HG03280 (cell line): ENCODE results near the gene BMPR1A.

Experiments
- ATAC-seq: cut with Tn5 transposase; IDR thresholded peaks from one replicate; pipeline ENCODE4 v1.9.1; 2021; ENCODE audit warnings: mild to moderate bottlenecking, moderate library complexity; ENCODE audit not compliant: unreplicated experiment

BMPR1A gene

GRCh38 chr10:86799188-86799845 lies 42.9 kb downstream of the BMPR1A start:
- ATAC-seq = no peak

DNA sequence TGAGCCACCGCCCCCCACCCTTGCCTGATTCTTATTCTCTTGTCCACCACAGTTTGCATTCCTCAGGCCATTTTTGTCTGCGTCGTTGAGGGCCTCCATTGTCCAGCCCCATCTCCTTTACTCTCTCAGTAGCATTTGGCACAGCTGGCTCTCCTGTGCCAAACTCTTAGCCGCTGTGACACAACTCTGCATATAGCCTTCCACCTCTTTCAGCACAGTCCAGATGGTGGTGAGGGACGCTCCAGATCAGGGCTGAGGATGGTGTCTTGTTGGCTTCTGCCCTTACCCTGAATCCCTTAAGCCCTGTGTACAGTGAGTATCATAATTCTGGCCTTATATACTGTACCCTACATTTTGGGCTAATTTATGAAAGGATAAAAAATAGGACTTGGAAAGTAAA lies 45.6 kb downstream of the BMPR1A start:
- ATAC-seq = no peak

- ATAC-seq = no peak
These were observed 46.2 kb downstream of the BMPR1A start for GRCh38 chr10:86802473-86803108.

DNA sequence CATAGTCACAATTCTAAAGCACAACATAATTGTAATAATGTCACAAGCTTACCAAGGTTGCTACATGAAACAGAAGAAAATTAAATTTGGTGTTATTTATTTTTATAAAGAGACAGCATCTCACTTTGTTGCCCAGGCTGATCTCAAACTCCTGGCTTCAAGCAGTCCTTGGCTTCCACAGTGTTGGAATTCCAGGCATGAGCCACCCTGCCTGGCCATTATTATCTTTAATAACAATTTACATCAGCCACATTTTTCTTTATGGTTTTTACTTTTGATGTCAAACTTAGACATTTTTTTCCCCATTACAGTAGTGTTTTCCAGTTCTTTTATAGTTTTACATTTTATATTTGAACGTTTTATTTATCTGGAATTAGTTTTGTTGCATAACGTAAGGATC lies 46.7 kb downstream of the BMPR1A start:
- no peak for ATAC-seq

DNA sequence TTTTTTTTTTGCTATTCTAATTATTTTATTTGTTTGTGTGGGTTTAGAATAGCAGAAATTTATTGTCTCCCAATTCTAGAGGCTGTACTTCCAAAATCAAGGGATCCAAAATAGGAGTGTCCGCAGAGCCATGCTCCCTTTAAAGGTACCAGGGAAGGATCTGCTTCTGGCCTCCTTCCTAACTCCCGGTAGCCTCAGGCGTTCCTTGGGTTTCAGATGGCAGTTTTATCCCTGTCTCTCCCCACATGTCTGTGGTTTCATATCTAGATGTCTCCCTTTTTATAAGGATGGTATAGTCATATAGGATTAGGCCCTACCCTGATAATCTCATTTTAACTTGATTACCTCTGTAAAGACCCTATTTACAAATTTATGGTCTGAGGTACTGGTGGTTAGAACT lies 48.4 kb downstream of the BMPR1A start:
- no peak for ATAC-seq

GRCh38 chr10:86813101-86813500 lies 56.7 kb downstream of the BMPR1A start:
- ATAC-seq = no peak

DNA sequence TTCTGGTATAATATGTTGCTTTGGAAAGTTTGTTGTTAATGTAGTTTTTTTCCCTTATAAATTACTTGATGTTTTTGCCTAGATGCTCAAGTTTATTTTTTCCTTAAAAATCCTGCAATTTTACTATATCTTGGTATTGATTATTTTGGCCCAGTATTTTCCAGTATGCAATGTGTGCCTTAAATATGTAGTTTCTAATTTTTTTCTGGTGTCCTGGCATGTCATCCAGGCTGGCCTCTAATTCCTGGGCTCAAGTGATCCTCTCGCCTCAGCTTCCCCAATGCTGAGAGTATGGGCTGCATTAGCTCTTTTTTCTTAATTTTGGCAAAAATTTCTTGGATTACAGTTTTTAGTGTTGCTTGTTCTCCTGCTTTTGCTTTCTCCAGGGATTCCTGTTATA lies 57.6 kb downstream of the BMPR1A start:
- ATAC-seq = no peak

DNA sequence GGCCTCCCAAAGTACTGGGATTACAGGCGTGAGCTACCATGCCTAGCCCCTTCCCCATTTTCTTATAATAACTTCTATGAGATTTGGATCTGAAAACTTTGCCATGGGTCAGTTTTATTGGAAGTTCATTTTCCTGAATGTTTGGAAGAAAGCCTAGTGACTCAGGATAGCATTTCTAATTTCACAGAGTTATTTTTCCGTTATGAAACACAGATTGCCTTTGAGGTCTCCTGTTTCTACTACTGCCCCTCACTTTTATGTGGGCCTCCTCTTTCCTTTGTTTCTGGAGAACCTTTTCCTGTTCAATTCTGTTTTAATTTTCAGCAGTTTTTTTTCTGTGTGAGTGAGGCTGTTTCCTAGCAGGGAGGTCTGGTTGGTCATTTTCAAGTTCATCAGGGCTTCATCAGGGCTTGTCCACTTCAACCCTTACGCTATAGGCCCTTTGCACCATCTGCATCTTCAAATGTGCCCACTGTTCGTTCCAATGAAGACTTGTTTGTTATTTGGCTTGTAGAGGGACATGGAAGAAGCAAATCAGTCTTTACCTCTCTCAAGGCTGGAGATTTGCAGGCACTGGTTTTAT lies 58.7 kb downstream of the BMPR1A start:
- no peak for ATAC-seq

DNA sequence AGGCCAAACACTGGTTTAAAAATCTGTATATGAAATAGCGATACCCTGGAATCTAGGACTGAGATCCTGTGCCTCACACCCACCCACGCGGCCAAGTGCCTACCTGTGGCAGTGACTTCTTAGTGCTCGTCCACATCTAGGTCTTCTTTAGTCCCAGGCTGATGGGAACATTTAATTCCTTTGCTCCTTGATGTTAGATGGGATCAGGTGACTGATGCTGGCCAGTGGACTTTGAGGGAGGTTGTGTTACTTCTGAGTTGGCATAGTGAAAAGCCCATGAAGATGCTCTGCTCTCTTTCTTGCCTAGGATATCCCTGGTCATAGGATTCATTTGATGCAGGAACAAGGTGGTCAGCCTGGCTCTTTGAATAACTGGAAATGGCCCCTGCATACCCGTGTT lies 59.2 kb downstream of the BMPR1A start:
- ATAC-seq = no peak

DNA sequence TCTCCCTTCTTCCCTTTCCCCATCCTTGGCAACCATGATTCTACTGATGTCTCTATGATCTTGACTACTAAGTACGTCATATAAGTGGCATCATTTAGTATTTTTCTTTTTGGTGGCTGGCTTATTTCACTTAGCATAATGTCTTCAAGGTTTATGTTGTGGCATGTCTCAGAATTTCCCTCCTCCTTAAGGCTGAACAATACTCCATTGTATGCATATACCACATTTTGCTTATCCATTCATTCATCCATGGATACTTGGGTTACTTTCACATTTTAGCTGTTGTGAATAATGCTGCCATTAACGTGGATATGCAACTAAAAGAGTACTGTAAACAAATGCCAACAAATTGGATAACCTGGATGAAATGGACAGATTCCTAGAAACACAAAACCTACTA lies 60.8 kb downstream of the BMPR1A start:
- no peak for ATAC-seq

GRCh38 chr10:86819567-86819966 lies 63.1 kb downstream of the BMPR1A start:
- no peak for ATAC-seq

GRCh38 chr10:86820509-86820908 lies 64.1 kb downstream of the BMPR1A start:
- no peak for ATAC-seq

DNA sequence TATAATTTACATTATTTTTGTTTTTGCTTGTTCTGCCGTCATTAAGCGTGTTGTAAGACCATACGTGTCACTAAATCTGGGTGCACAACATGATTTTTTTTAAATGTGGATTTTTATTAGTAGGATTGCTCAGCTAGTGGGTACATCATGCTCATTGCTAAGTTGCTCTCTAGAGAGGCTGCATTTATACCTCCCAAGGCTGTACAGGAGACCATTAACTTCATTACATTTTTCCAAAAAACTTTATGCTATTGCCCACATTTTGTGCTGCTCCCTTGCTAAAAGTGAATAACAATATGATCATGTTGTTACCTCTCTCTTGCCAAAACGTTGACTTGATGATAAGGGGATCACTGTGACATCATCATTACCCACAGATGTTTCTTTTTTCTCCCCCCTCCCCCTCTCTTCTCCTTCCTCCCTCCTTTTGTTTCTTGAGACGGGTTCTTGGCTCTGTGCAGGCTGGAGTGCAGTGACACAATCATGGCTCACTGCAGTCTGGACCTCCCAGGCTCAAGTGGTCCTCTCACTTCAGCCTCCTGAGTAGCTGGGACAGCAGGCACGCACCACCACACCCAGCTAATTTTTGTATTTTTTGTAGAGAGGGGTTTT lies 65.1 kb downstream of the BMPR1A start:
- ATAC-seq = no peak

- no peak for ATAC-seq
These were observed 67.1 kb downstream of the BMPR1A start for GRCh38 chr10:86823565-86823964.

GRCh38 chr10:86824151-86824550 lies 67.7 kb downstream of the BMPR1A start:
- ATAC-seq = no peak

DNA sequence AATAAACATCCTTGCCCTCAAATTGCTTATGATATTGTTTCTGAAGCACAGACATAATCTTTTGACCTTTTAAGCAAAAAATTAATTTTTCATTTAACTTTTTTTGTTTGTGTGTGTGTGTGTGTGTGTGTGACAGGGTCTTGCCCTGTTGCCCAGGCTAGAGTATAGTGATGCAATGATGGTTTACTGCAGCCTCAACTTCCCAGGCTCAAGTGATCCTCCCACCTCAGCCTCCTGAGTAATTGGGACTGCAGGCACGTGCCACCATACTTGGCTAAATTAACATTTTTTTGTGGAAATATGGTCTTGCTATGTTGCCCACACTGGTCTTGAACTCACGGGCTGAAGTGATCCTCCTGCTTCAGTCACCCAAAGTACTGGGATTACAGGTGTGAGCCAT lies 68.9 kb downstream of the BMPR1A start:
- no peak for ATAC-seq

DNA sequence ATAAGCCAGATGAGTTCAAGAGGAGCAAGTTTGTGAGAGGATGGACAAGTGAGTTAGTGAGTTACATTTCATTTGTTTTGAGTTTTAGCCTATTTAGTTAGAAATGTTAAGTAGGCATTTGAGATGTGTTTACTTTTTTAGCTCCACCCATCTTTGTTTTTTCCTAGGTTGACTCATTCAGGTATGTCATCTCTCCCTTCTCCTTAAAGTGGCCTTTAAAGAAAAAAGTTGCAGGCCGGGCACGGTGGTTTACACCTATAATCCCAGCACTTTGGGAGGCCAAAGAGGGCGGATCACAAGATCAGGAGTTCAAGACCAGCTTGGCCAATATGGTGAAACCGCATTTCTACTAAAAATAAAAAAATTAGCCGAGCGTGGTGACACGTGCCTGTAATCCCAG lies 71.2 kb downstream of the BMPR1A start:
- no peak for ATAC-seq

DNA sequence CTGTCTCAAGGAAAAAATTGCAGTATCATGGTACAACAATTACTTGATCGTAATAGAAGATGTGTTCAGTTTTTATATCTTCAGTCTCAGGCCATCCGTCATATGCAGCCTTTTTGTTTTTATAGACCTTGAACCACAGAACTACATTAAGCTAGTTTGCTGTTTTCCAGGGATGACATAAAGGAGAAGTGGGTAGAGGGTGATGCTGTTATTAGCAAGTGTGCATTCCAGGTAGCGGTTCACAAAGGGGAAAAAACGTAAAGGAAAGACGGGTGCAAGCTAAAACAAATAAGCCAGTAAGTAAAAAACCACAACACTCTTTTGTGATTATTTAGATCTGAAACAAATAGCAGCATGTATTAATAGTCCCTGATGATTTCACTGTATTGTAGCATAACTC lies 71.7 kb downstream of the BMPR1A start:
- no peak for ATAC-seq

DNA sequence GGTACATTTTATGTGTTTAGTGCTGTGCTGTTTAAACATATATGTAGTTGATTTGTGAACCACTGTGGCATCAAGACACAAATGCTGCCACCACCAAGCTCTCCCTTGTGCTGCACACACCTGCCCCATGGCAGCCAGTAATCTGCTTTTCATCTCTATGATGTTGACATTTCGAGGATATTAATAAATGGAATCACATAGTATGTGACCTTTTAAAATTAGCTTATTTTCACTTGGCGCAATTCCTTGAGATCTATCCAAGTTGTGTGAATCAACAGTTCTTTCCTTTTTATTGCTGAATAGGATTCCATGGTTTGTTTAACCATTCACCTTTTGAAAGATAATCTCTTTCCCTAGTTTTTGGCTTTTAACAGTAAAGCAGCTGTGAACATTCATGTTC lies 73.1 kb downstream of the BMPR1A start:
- no peak for ATAC-seq

DNA sequence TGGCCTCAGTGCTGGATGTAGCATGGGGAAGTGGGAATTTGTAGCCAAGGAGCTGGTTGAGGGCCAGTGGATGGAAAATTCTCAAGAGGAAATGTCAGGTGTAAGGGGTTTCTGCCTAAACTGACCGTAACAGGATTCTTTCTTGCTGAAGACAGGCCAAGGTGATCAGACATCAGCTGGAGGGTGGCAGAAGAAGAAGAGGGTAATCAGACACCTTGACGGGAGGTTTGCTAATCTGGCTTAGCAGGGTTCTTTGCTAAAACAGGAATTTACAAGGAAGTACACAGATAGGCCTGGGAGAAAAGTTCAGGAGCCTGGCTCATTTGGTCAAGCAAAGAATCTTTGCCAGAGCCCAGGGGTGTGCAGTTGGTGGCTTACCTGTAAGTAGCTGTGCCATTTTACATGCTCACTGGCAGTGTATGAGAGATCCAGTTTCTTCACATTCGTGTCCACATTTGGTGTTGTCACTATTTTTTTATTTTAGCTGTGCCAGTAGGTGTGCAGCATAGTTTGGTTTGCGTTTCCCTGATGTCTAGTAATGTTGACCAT lies 73.7 kb downstream of the BMPR1A start:
- ATAC-seq = no peak

- ATAC-seq = no peak
These were observed 77.5 kb downstream of the BMPR1A start for GRCh38 chr10:86833969-86834368.

DNA sequence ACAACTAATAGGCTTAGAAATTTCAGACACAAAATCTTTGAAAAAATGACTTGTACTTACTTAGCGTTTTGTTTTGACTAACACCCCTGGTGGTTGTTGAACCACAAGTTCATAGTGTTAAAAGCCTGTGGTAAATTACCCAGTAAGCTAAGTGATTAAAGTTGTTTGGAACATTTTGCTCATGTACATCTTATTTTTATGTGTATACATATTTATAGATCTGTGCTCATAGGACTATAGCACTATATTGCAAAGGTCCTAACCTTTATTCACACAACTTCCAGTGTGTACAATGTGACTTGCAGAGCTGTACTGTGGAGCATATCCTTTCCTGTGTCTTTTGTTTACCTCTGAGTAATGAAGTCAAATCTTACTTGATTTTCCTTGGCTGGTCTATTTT lies 79.6 kb downstream of the BMPR1A start:
- ATAC-seq = no peak
